ENCODE data around the gene ZBTB16. TPM values are rescaled to one million over a fixed set of nuclear protein-coding genes. Genes with fewer than 3 reads are reported as not detected.

The ZBTB16 gene
- total and polyA plus RNA-seq, 2 of the 4 experiments (the other 2 are of a cell fraction), result not detected

DNA sequence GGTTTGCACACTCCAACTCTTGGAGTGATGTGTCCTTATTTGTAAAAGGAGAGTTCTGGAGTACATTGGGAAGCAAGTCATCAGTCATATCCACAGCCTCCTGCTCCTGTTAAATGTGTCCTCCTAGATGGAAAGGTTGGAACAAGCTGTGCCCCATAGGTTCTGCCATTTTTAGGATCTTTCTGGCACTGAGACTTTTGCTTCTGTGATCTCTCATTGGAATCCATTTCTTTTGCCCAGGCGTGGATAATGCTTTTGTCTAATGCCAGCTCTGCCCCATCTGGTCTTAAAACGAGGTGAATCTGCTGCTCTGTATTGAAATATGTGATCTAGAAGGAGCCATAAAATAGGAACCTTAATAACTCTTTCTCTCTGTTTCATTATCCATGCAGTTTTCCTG lies 66.4 kb downstream of the ZBTB16 start:
- Histone ChIP-seq H3K9me3 (ENCODE audit: control insufficient read depth, insufficient read depth, low read length) (no peaks in the 10 kb centered on the region), H4K91ac (ENCODE audit: insufficient read depth, low read depth, low read length) (no peak overlapping the region), H3K9ac (ENCODE audit: low read depth, low read length) (no peak overlapping the region), H3K14ac (replicated peaks; ENCODE audit: low read depth, low read length) (no peak overlapping the region), H3K36me3 (ENCODE audit: control insufficient read depth, insufficient read depth, low read length) (no peaks in the 10 kb centered on the region), H4K20me1 (ENCODE audit: insufficient read depth, low read length) (no peaks in the 10 kb centered on the region), H3K4me1 (ENCODE audit: control insufficient read depth, insufficient read depth, low read length) (no peaks in the 10 kb centered on the region), H3K56ac (ENCODE audit: extremely low read depth, insufficient read depth, low read length) (no peak overlapping the region), H2AK5ac (ENCODE audit: low read depth, low read length) (no peak overlapping the region), H2BK5ac (ENCODE audit: low read depth, low read length, poor library complexity, severe bottlenecking) (no peak overlapping the region), H3K23ac (ENCODE audit: low read depth, low read length) (no peak overlapping the region), H3K27me3 (ENCODE audit: control insufficient read depth, insufficient read depth, low read length) (peaks cover 11% of the 10 kb centered on the region), H3K9me1 (ENCODE audit: insufficient read depth, low read length) (no peaks in the 10 kb centered on the region), H2BK120ac (ENCODE audit: low read depth, low read length) (no peak overlapping the region), H4K5ac (ENCODE audit: low read depth, low read length) (no peak overlapping the region), H3K4me2 (ENCODE audit: low read depth, low read length) (no peak overlapping the region), H2BK15ac (ENCODE audit: low read depth, low read length) (no peak overlapping the region), H2AFZ (replicated peaks; ENCODE audit: low read length, poor library complexity) (no peak overlapping the region), H4K8ac (ENCODE audit: low read depth in 2 of 2, low read length in 2 of 2) (no peak overlapping the region), H3K4ac (ENCODE audit: low read depth, low read length) (no peak overlapping the region), H2AK9ac (replicated peaks; ENCODE audit: low read depth, low read length, poor library complexity) (no peak overlapping the region), H2BK20ac (ENCODE audit: low read depth, low read length) (no peak overlapping the region), H3K79me1 (ENCODE audit: low read depth in 1 of 2, low read length in 2 of 2) (no peaks in the 10 kb centered on the region), H3K27ac (ENCODE audit: insufficient read depth, low read length) (no peak overlapping the region), H3K4me3 (ENCODE audit: insufficient read depth, low read depth, low read length) (no peak overlapping the region), H3K18ac (ENCODE audit: low read depth, low read length) (no peak overlapping the region)
- no TSS peak for BruUV-seq (replicated peaks)
- CTCF ChIA-PET, result no interaction called here
- dilution Hi-C loops (cut with HindIII; ENCODE audit: low sequenced_read_pairs, unreplicated experiment) (no loop called here), intact Hi-C loops (cut with micrococcal nuclease) (no loop called here), in situ Hi-C loops (cut with MboI; ENCODE audit: low sequenced_read_pairs) (no loop called here)
- TF ChIP-seq, protein P1, sequence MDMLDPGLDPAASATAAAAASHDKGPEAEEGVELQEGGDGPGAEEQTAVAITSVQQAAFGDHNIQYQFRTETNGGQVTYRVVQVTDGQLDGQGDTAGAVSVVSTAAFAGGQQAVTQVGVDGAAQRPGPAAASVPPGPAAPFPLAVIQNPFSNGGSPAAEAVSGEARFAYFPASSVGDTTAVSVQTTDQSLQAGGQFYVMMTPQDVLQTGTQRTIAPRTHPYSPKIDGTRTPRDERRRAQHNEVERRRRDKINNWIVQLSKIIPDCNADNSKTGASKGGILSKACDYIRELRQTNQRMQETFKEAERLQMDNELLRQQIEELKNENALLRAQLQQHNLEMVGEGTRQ (IDR thresholded peaks at IDR 0.05; ENCODE audit: low read depth, low read length), result no peak
- no peak for TF ChIP-seq MAFK (IDR thresholded peaks at IDR 0.05; ENCODE audit: low read depth, low read length)
- TF ChIP-seq BHLHE40 (IDR thresholded peaks at IDR 0.05; ENCODE audit: low read depth, low read length), result no peak
- TF ChIP-seq SMC3 (IDR thresholded peaks at IDR 0.05; ENCODE audit: low read depth, low read length), result no peak
- no peak for TF ChIP-seq FOS (IDR thresholded peaks at IDR 0.05; ENCODE audit: low read depth, low read length)
- TF ChIP-seq, protein P2, sequence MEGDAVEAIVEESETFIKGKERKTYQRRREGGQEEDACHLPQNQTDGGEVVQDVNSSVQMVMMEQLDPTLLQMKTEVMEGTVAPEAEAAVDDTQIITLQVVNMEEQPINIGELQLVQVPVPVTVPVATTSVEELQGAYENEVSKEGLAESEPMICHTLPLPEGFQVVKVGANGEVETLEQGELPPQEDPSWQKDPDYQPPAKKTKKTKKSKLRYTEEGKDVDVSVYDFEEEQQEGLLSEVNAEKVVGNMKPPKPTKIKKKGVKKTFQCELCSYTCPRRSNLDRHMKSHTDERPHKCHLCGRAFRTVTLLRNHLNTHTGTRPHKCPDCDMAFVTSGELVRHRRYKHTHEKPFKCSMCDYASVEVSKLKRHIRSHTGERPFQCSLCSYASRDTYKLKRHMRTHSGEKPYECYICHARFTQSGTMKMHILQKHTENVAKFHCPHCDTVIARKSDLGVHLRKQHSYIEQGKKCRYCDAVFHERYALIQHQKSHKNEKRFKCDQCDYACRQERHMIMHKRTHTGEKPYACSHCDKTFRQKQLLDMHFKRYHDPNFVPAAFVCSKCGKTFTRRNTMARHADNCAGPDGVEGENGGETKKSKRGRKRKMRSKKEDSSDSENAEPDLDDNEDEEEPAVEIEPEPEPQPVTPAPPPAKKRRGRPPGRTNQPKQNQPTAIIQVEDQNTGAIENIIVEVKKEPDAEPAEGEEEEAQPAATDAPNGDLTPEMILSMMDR (conservative IDR thresholded peaks at IDR 0.05; ENCODE audit: low read depth, low read length), result no peak
- TF ChIP-seq MAZ (IDR thresholded peaks at IDR 0.05; ENCODE audit: borderline replicate concordance, low read depth, low read length), result no peak
- no peak for TF ChIP-seq RFX5 (IDR thresholded peaks at IDR 0.05; ENCODE audit: low read depth, low read length)
- TF ChIP-seq POLR2A (IDR thresholded peaks at IDR 0.05; ENCODE audit: low read depth, low read length), result no peak
- ATAC-seq (ENCODE audit: low read depth), result no peak
- WGBS, 2 experiments (ENCODE audit: extremely low coverage in 2 of 2, insufficient read length in 1 of 2), result no CpG with 5 or more reads among the region's 2 CpGs
- DNase-seq, result no peak
- POLR2A ChIA-PET (ENCODE audit: unreplicated experiment), result no interaction called here

Measured in IMR-90 (cell line).